GM19438 (cell line): ENCODE results near the gene B3GALT5.

ENCODE experiments used
- ATAC-seq: cut with Tn5 transposase; IDR thresholded peaks from one replicate; pipeline ENCODE4 v1.9.1; 2021; ENCODE audit warnings: low read depth; ENCODE audit not compliant: unreplicated experiment

Gene B3GALT5

GRCh38 chr21:39602793-39603192 is 9.9 kb upstream of the B3GALT5 start:
- no peak for ATAC-seq

- no peak for ATAC-seq
Observed at GRCh38 chr21:39604951-39605350, 7.8 kb upstream of the B3GALT5 start.

GRCh38 chr21:39610703-39611102 is 2.0 kb upstream of the B3GALT5 start:
- no peak for ATAC-seq

- no peak for ATAC-seq
Observed at GRCh38 chr21:39611551-39612190, 1.1 kb upstream of the B3GALT5 start.

- ATAC-seq, result no peak
Observed at GRCh38 chr21:39613041-39613934, 548 bp downstream of the B3GALT5 start.

GRCh38 chr21:39616211-39616772 is 3.6 kb downstream of the B3GALT5 start:
- ATAC-seq, result no peak

- ATAC-seq, result no peak
Observed at GRCh38 chr21:39620856-39621255, 8.1 kb downstream of the B3GALT5 start.

GRCh38 chr21:39625211-39625895 is 12.6 kb downstream of the B3GALT5 start:
- ATAC-seq, result no peak

- no peak for ATAC-seq
Observed at GRCh38 chr21:39628385-39628784, 15.6 kb downstream of the B3GALT5 start.

- no peak for ATAC-seq
Observed at GRCh38 chr21:39630191-39630591, 17.5 kb downstream of the B3GALT5 start.

GRCh38 chr21:39630827-39631226 is 18.1 kb downstream of the B3GALT5 start:
- ATAC-seq, result no peak

- ATAC-seq, result no peak
Observed at GRCh38 chr21:39631842-39632562, 19.3 kb downstream of the B3GALT5 start.

- ATAC-seq, result no peak
Observed at GRCh38 chr21:39632796-39633442, 20.2 kb downstream of the B3GALT5 start.

GRCh38 chr21:39633770-39634181 is 21.0 kb downstream of the B3GALT5 start:
- ATAC-seq, result no peak

GRCh38 chr21:39634507-39634906 is 21.8 kb downstream of the B3GALT5 start:
- no peak for ATAC-seq

- ATAC-seq, result no peak
Observed at GRCh38 chr21:39637197-39637970, 24.6 kb downstream of the B3GALT5 start.

- no peak for ATAC-seq
Observed at GRCh38 chr21:39637971-39638240, 25.2 kb downstream of the B3GALT5 start.

- no peak for ATAC-seq
Observed at GRCh38 chr21:39638281-39638680, 25.5 kb downstream of the B3GALT5 start.

- no peak for ATAC-seq
Observed at GRCh38 chr21:39640754-39641153, 28.0 kb downstream of the B3GALT5 start.
